B cell (primary cell): ENCODE results near the gene NUP88. TPM values are rescaled to one million over a fixed set of nuclear protein-coding genes. Genes with fewer than 3 reads are reported as not detected.

Experiments used
- ATAC-seq: fragments of 200-7000 bp; cut with Tn5 transposase; one replicate; pipeline ENCODE4 v1.10.0; 2021; ENCODE audit warnings: low read depth, mild to moderate bottlenecking, moderate number of reproducible peaks, moderate library complexity
- CTCF ChIA-PET: fragments of 350-600 bp; sonication (Branson Sonifier 250); formaldehyde crosslinking; loops from one replicate; lab custom pipeline; 2021; ENCODE audit warnings: antibody characterized with exemption, inconsistent platforms; lab: Charles Lee
- POLR2A ChIA-PET: fragments of 350-600 bp; sonication (Branson Sonifier 250); formaldehyde crosslinking; loops from one replicate; lab custom pipeline; 2021; ENCODE audit warnings: antibody characterized with exemption; lab: Charles Lee
- DNase-seq: peaks from one replicate; pipeline ENCODE4 v3.0.0; 2013
- H2AFZ ChIP-seq: 2 replicates; pipeline ENCODE4 v1.6.1; 2012; ENCODE audit warnings: mild to moderate bottlenecking, low read depth, low read length; ENCODE audit not compliant: insufficient read depth, poor library complexity, severe bottlenecking
- H3K27ac ChIP-seq, 2 donors: 1 replicate in 1 of 2; 2 replicates in 1 of 2; pipeline ENCODE4 v1.5.1; 2012 to 2013; ENCODE audit warnings: low read length in 2 of 2, mild to moderate bottlenecking in 2 of 2, moderate library complexity in 1 of 2
- H3K27me3 ChIP-seq, 4 experiments: fragments of 200-600 bp in 1 of 4; sonication (generic) in 1 of 4; replicated peaks in 1 of 4; 1 replicate in 2 of 4; 2 replicates in 2 of 4; pipeline versions ENCODE4 v1.6.1 to v1.7.0; 2013 to 2016; ENCODE audit warnings: low read length in 3 of 4, mild to moderate bottlenecking in 2 of 4, mixed read lengths in 1 of 4, moderate library complexity in 1 of 4; ENCODE audit not compliant: insufficient read depth in 4 of 4, control insufficient read depth in 3 of 4; ENCODE audit errors: control extremely low read depth in 1 of 4
- H3K36me3 ChIP-seq, 2 experiments: replicated peaks in 1 of 2; 1 replicate in 1 of 2; 2 replicates in 1 of 2; pipeline versions ENCODE4 v1.6.1 to v1.7.1; 2013; ENCODE audit warnings: low read length in 1 of 2; ENCODE audit not compliant: insufficient read depth in 2 of 2, control insufficient read depth in 1 of 2; ENCODE audit errors: control extremely low read depth in 1 of 2, extremely low read depth in 1 of 2
- H3K4me1 ChIP-seq, 2 donors: fragments of 200-600 bp in 1 of 2; sonication (generic) in 1 of 2; 1 replicate in 1 of 2; 2 replicates in 1 of 2; pipeline versions ENCODE4 v1.5.1 to v1.6.1; 2013 to 2017; ENCODE audit warnings: low read length in 2 of 2; ENCODE audit not compliant: control insufficient read depth in 2 of 2, insufficient read depth in 2 of 2
- H3K4me2 ChIP-seq: replicated peaks from 2 replicates; pipeline ENCODE3; 2012; ENCODE audit warnings: mild to moderate bottlenecking, low read depth, low read length; ENCODE audit not compliant: poor library complexity, severe bottlenecking
- H3K4me3 ChIP-seq, 5 experiments: fragments of 200-600 bp in 1 of 5; sonication (generic) in 1 of 5; 1 replicate in 3 of 5; 2 replicates in 2 of 5; pipeline versions ENCODE4 v1.5.1 to v1.7.0; 2011 to 2016; ENCODE audit warnings: low read length in 4 of 5, mild to moderate bottlenecking in 4 of 5, low read depth in 2 of 5, control low read depth in 1 of 5, moderate library complexity in 1 of 5; ENCODE audit not compliant: insufficient read depth in 1 of 5; ENCODE audit errors: control extremely low read depth in 1 of 5, extremely low read depth in 1 of 5
- H3K79me2 ChIP-seq: fragments of 200-600 bp; sonication (generic); one replicate; pipeline ENCODE4 v1.6.0; 2016; ENCODE audit warnings: low read length; ENCODE audit not compliant: control insufficient read depth, insufficient read depth
- H3K9ac ChIP-seq: fragments of 200-600 bp; sonication (generic); 2 replicates; pipeline ENCODE4 v1.6.1; 2017; ENCODE audit warnings: mild to moderate bottlenecking, low read length, moderate library complexity
- H3K9me3 ChIP-seq, 3 donors: one replicate each; pipeline versions ENCODE4 v1.6.1 to v1.7.1; 2013; ENCODE audit warnings: low read length in 2 of 3; ENCODE audit not compliant: control insufficient read depth in 2 of 3, insufficient read depth in 1 of 3; ENCODE audit errors: control extremely low read depth in 1 of 3
- H4K20me1 ChIP-seq: 2 replicates; pipeline ENCODE4 v1.6.0; 2012; ENCODE audit warnings: mild to moderate bottlenecking, low read length; ENCODE audit not compliant: insufficient read depth, control insufficient read depth, poor library complexity, severe bottlenecking
- H3K27ac Mint-ChIP-seq: one replicate; pipeline ENCODE4 v1.8.0; 2021; ENCODE audit warnings: mixed read lengths
- H3K27me3 Mint-ChIP-seq: one replicate; pipeline ENCODE4 v1.8.0; 2021; ENCODE audit warnings: mixed read lengths
- H3K4me1 Mint-ChIP-seq: one replicate; pipeline ENCODE4 v1.8.0; 2021; ENCODE audit warnings: mixed read lengths
- H3K4me3 Mint-ChIP-seq: one replicate; pipeline ENCODE4 v1.8.0; 2021; ENCODE audit warnings: mixed read lengths
- H3K9me3 Mint-ChIP-seq: one replicate; pipeline ENCODE4 v1.8.0; 2022; ENCODE audit warnings: mixed read lengths; ENCODE audit not compliant: insufficient read depth
- CTCF ChIP-seq: fragments of 200-600 bp; IDR thresholded peaks from one replicate; pipeline ENCODE4 v1.8.0; 2022; ENCODE audit warnings: antibody characterized with exemption, mild to moderate bottlenecking
- EZH2 ChIP-seq: IDR thresholded peaks from 2 replicates; pipeline ENCODE4 v1.6.1; 2012; ENCODE audit warnings: borderline replicate concordance, low read depth, mild to moderate bottlenecking, moderate library complexity, low read length; ENCODE audit not compliant: insufficient read depth, poor library complexity, severe bottlenecking
- WGBS: methylation state at CpG from one replicate; pipeline ENCODE4 v1.1.5; 2013; ENCODE audit warnings: missing lambda C conversion rate; ENCODE audit not compliant: insufficient coverage; 5-methylcytosine and 5-hydroxymethylcytosine counted together
- intact Hi-C: fragments of 100-400 bp; cut with micrococcal nuclease; formaldehyde crosslinking; loops from one replicate; pipeline ENCODE4 v1.10.0; 2022
- polyA plus RNA-seq: library from polyadenylated mRNA; depleted of rRNA; stranded (reverse); fragments of >200 nt; gene quantifications from 2 replicates; pipeline ENCODE4 v1.2.3, GENCODE V29; 2012
- total RNA-seq, 2 donors: library from RNA; stranded (reverse); fragments of 120-200 nt in 1 of 2; gene quantifications; 1 replicate in 1 of 2; 2 replicates in 1 of 2; pipeline versions ENCODE4 v1.2.3 to v1.2.4, GENCODE V29; 2013 to 2022

Gene NUP88
- total and polyA plus RNA-seq, 2 donors (not counting 1 experiment from before 2014, with no cell fraction given), result 214 to 221 TPM

DNA sequence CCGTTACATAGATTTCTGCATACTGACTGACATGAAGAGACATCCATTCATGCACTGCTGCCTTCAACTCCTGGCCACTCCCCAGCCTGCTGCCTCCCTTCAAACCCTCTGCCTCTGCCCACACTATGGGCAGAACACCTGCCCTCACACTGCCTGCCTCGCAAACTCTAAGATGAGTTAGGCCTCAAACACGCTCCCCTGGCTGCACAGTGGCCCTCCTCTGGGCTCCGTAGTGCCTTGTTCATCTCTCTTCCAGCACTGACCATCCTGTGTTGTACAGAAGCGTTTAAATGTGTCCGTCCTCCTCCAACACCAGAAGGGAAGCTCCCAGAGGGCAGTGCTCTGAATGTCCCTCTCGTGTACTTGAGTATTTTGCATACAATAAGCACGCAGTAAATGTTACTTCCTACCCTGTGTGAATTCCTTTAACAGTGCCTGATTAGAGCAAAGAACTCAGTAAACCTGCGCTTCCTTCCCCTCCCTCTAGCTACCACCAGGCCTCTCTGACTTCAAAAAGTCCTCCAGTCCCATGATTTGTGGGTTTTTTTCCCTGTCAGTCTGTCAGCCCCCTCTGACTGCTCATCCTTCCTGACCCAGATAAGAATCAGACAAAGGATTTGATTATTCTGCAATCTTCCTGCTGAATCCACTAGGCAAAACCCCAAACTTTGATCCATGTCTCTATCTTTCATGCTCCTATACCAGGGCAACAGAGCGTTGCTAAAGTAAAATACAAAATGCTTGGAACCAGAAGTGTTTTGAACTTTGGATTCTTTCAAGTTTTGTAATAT is 45.5 kb upstream of the NUP88 start:
- Histone ChIP-seq H4K20me1 (peaks cover 6% of the 10 kb centered on the region), H3K9ac (no peak overlapping the region), H3K79me2 (peaks cover 72% of the 10 kb centered on the region), H3K4me3 (no peak overlapping the region), H3K27me3 (no peaks in the 10 kb centered on the region), H3K4me2 (no peak overlapping the region), H3K4me1 (peaks cover 11 to 20% of the 10 kb centered on the region in 2 donors), H3K36me3 (peaks cover 2 to 10% of the 10 kb centered on the region in 2 experiments), H2AFZ (no peak overlapping the region), H3K9me3 (no peaks in the 10 kb centered on the region), H3K27ac (no peak overlapping the region)
- POLR2A ChIA-PET, result no interaction called here
- Mint-ChIP-seq H3K4me3 (no peak overlapping the region), H3K4me1 (peaks cover 29% of the 10 kb centered on the region), H3K27ac (no peak overlapping the region), H3K9me3 (no peaks in the 10 kb centered on the region), H3K27me3 (no peaks in the 10 kb centered on the region)
- CTCF ChIA-PET, result interaction anchor here (1.9 kb wide), 1 partner anchor 26 kb away, joined by 6 read pairs; the partner anchor contains the start of gene C1QBP
- no peak for TF ChIP-seq EZH2
- no peak for TF ChIP-seq CTCF
- intact Hi-C loops, result no loop called here
- no peak for ATAC-seq
- WGBS, result 97% methylated on average over 7 of the region's 10 CpGs
- DNase-seq, result no peak

DNA sequence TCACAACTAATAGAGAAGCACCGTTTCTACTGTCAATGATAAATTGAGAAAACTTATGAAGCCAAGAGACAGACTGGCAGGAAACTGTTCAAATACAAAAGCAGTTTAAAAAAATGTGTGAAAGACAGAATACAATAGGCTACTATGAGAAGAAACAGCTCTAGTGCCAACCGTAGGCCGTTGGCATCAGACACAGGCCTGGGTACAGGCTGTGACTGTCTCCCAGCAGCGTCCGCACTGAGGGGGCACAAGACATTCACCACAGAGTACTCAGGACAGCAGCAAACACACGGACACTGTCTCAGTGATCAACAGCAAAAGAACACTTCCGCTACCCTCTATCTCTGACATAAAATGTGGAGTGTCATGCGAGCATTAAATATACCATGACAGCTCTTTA is 27.3 kb upstream of the NUP88 start:
- Mint-ChIP-seq H3K4me3 (no peak overlapping the region), H3K27me3 (no peaks in the 10 kb centered on the region), H3K9me3 (no peaks in the 10 kb centered on the region), H3K4me1 (no peaks in the 10 kb centered on the region), H3K27ac (no peak overlapping the region)
- TF ChIP-seq CTCF, result no peak
- no peak for TF ChIP-seq EZH2
- H2AFZ ChIP-seq, result no peak overlapping the region
- ChIA-PET POLR2A (no interaction called here), CTCF (interaction anchor here (0.6 kb wide), 1 partner anchor 21 kb away, joined by 3 read pairs; no protein-coding TSS in a partner anchor)
- no peaks in the 10 kb centered on the region for H3K9me3 ChIP-seq
- no peaks in the 10 kb centered on the region for H3K4me1 ChIP-seq
- H3K9ac ChIP-seq, result no peak overlapping the region
- intact Hi-C loops, result no loop called here
- whole genome bisulfite sequencing, result 89% methylated on average over 5 of the region's 8 CpGs
- no peak overlapping the region for H3K4me2 ChIP-seq
- H3K27me3 ChIP-seq, result no peaks in the 10 kb centered on the region
- ATAC-seq, result no peak
- H4K20me1 ChIP-seq, result no peaks in the 10 kb centered on the region
- H3K79me2 ChIP-seq, result peaks cover 8% of the 10 kb centered on the region
- H3K27ac ChIP-seq, result no peak overlapping the region
- H3K36me3 ChIP-seq, result peaks cover 15 to 50% of the 10 kb centered on the region in 2 experiments
- no peak overlapping the region for H3K4me3 ChIP-seq
- no peak for DNase-seq
